Hepatocyte (in vitro differentiated cells): ENCODE results near the gene TECPR1. TPM values are rescaled to one million over a fixed set of nuclear protein-coding genes. Genes with fewer than 3 reads are reported as not detected.
"Not testable (repeated sequence)": the region's sequence is repeated elsewhere in the genome, so short reads cannot be mapped to it uniquely, and the experiment has no call there.

Experiments used
- DNase-seq: peaks from one replicate; pipeline ENCODE4 v3.0.0-alpha.2; 2016; ENCODE audit warnings: low spot score
- H2AFZ ChIP-seq: fragments of 200-600 bp; sonication (generic); 2 replicates; pipeline ENCODE4 v1.6.0; 2016; ENCODE audit warnings: antibody characterized with exemption, mild to moderate bottlenecking
- H3K27ac ChIP-seq: fragments of 200-600 bp; sonication (generic); 2 replicates; pipeline ENCODE4 v1.5.1; 2016; ENCODE audit warnings: mild to moderate bottlenecking
- H3K27me3 ChIP-seq: fragments of 200-600 bp; sonication (generic); 2 replicates; pipeline ENCODE4 v1.6.1; 2016
- H3K36me3 ChIP-seq: fragments of 200-600 bp; sonication (generic); replicated peaks from 2 replicates; pipeline ENCODE4 v1.5.1; 2016; ENCODE audit warnings: low read depth; ENCODE audit not compliant: insufficient read depth
- H3K4me1 ChIP-seq: fragments of 200-600 bp; sonication (generic); 2 replicates; pipeline ENCODE4 v1.5.1; 2016; ENCODE audit warnings: mild to moderate bottlenecking, moderate library complexity; ENCODE audit not compliant: insufficient read depth
- H3K4me2 ChIP-seq: fragments of 200-600 bp; sonication (generic); 2 replicates; pipeline ENCODE4 v1.6.0; 2016
- H3K4me3 ChIP-seq: fragments of 200-600 bp; sonication (generic); 2 replicates; pipeline ENCODE4 v1.5.1; 2016; ENCODE audit warnings: mild to moderate bottlenecking
- H3K79me2 ChIP-seq: fragments of 200-600 bp; sonication (generic); 2 replicates; pipeline ENCODE4 v1.6.0; 2017; ENCODE audit warnings: mild to moderate bottlenecking
- H3K9me2 ChIP-seq: fragments of 200-600 bp; sonication (generic); replicated peaks from 2 replicates; pipeline ENCODE4 v1.6.0; 2017; ENCODE audit warnings: mild to moderate bottlenecking; ENCODE audit not compliant: insufficient read depth
- H3K9me3 ChIP-seq: fragments of 200-600 bp; sonication (generic); 2 replicates; pipeline ENCODE4 v1.5.1; 2016; ENCODE audit warnings: low read depth, mild to moderate bottlenecking
- H4K20me1 ChIP-seq: fragments of 200-600 bp; sonication (generic); 2 replicates; pipeline ENCODE4 v1.6.0; 2016; ENCODE audit warnings: mild to moderate bottlenecking; ENCODE audit not compliant: insufficient read depth, poor library complexity, severe bottlenecking
- CTCF ChIP-seq: fragments of 200-600 bp; sonication (generic); IDR thresholded peaks from 2 replicates; pipeline ENCODE4 v1.5.1; 2016; ENCODE audit warnings: antibody characterized with exemption, mild to moderate bottlenecking; ENCODE audit not compliant: poor library complexity
- EZH2 ChIP-seq: fragments of 200-600 bp; sonication (generic); IDR thresholded peaks from 2 replicates; pipeline ENCODE4 v1.6.1; 2016; ENCODE audit warnings: antibody characterized with exemption, mild to moderate bottlenecking, borderline replicate concordance
- EZH2phosphoT487 ChIP-seq: fragments of 200-600 bp; sonication (generic); IDR thresholded peaks from one replicate; pipeline ENCODE4 v1.6.1; 2018; ENCODE audit warnings: antibody characterized with exemption, mild to moderate bottlenecking, low read depth, moderate library complexity; ENCODE audit not compliant: unreplicated experiment, severe bottlenecking
- whole genome bisulfite sequencing: methylation state at CpG from one replicate; pipeline ENCODE4 v1.1.6; 2016; ENCODE audit warnings: low lambda C conversion rate; ENCODE audit errors: missing lambda C conversion rate; 5-methylcytosine and 5-hydroxymethylcytosine counted together
- polyA plus RNA-seq: library from polyadenylated mRNA; unstranded; fragments of >200 nt; fragmentation: Nextera tagmentation; extraction: Ambion mirVana; gene quantifications from 2 replicates; pipeline ENCODE4 v1.2.1, GENCODE V29; 2016
- total RNA-seq: library from RNA; depleted of rRNA; stranded (reverse); fragments of >200 nt; gene quantifications from 2 replicates; pipeline ENCODE4 v1.2.3, GENCODE V29; 2014

TECPR1 gene
- total and polyA plus RNA-seq, 2 experiments from 2014 or later = 9.8 to 10.7 TPM

- WGBS = 97% methylated on average over 34 of the region's 34 CpGs
- H3K79me2 ChIP-seq = no peaks in the 10 kb centered on the region
Measured at GRCh38 chr7:98221611-98222532, 30.2 kb downstream of the TECPR1 start.

GRCh38 chr7:98219382-98219781 lies 32.6 kb downstream of the TECPR1 start:
- not testable (repeated sequence) for H4K20me1 ChIP-seq, H3K27ac ChIP-seq, H3K4me1 ChIP-seq, H3K27me3 ChIP-seq, DNase-seq, H3K9me3 ChIP-seq, H2AFZ ChIP-seq, H3K79me2 ChIP-seq, H3K4me3 ChIP-seq, H3K4me2 ChIP-seq, H3K36me3 ChIP-seq, H3K9me2 ChIP-seq
- WGBS = 95% methylated on average over 6 of the region's 6 CpGs

More at GRCh38 chr7:98221611-98222532, 30.2 kb downstream of the TECPR1 start:
- Histone ChIP-seq H3K36me3 (no peaks in the 10 kb centered on the region), H3K4me3 (no peak overlapping the region), H3K9me2 (no peaks in the 10 kb centered on the region), H3K4me2 (no peak overlapping the region), H2AFZ (no peak overlapping the region), H4K20me1 (no peaks in the 10 kb centered on the region), H3K27me3 (no peaks in the 10 kb centered on the region), H3K4me1 (no peaks in the 10 kb centered on the region), H3K27ac (no peak overlapping the region), H3K9me3 (no peaks in the 10 kb centered on the region)
- TF ChIP-seq EZH2phosphoT487 = no peak
- no peak for TF ChIP-seq CTCF
- TF ChIP-seq EZH2 = no peak
- DNase-seq = peak; percentile 3

- Histone ChIP-seq H3K4me2 (no peak overlapping the region), H3K27me3 (no peaks in the 10 kb centered on the region), H3K9me3 (no peaks in the 10 kb centered on the region), H3K4me3 (no peak overlapping the region), H3K9me2 (no peaks in the 10 kb centered on the region), H3K27ac (no peak overlapping the region), H3K79me2 (no peaks in the 10 kb centered on the region), H3K36me3 (no peaks in the 10 kb centered on the region), H2AFZ (no peak overlapping the region), H3K4me1 (no peaks in the 10 kb centered on the region), H4K20me1 (no peaks in the 10 kb centered on the region)
- TF ChIP-seq CTCF (no peak), EZH2phosphoT487 (no peak), EZH2 (no peak)
- 86% methylated on average over 32 of the region's 41 CpGs for WGBS
- no peak for DNase-seq
Measured at GRCh38 chr7:98217623-98218582, 34.1 kb downstream of the TECPR1 start.
